ENCODE results near the gene C8G. TPM values are rescaled to one million over a fixed set of nuclear protein-coding genes. Genes with fewer than 3 reads are reported as not detected.

C8G gene
- total and polyA plus RNA-seq, 3 experiments from 2014 or later: 0.96 TPM; not detected in 2

- no peaks in the 10 kb centered on the region for H3K9me3 ChIP-seq (ENCODE audit: low read length)
- Mint-ChIP-seq H3K27ac (peak overlapping the region in 2 of 8 donors; percentile 42), H3K4me3 (no peak overlapping the region), H3K4me1 (peaks cover 12 to 34% (median 12%) of the 10 kb centered on the region in 3 donors), H3K36me3 (no peaks in the 10 kb centered on the region), H3K9me3 (no peaks in the 10 kb centered on the region), H3K27me3 (peaks cover 6 to 9% of the 10 kb centered on the region in 2 donors)
- H3K36me3 ChIP-seq (ENCODE audit: insufficient read depth, low read length): no peaks in the 10 kb centered on the region
- no peak for DNase-seq
- ChIA-PET CTCF (no interaction called here), POLR2A (no interaction called here)
- H3K27ac ChIP-seq (ENCODE audit: low read depth, low read length): no peak overlapping the region
- no peaks in the 10 kb centered on the region for H3K27me3 ChIP-seq (ENCODE audit: insufficient read depth, low read length, poor library complexity, severe bottlenecking)
- peaks cover 5% of the 10 kb centered on the region for H3K4me1 ChIP-seq (ENCODE audit: insufficient read depth, low read length)
- H3K4me3 ChIP-seq (ENCODE audit: low read length): no peak overlapping the region
Observed at GRCh38 chr9:136980669-136981478, 35.8 kb downstream of the C8G start.

- Histone ChIP-seq H3K27ac (ENCODE audit: low read depth, low read length) (no peak overlapping the region), H3K36me3 (ENCODE audit: insufficient read depth, low read length) (no peaks in the 10 kb centered on the region), H3K4me3 (ENCODE audit: low read length) (no peak overlapping the region), H3K4me1 (ENCODE audit: insufficient read depth, low read length) (no peaks in the 10 kb centered on the region), H3K27me3 (ENCODE audit: insufficient read depth, low read length, poor library complexity, severe bottlenecking) (no peaks in the 10 kb centered on the region), H3K9me3 (ENCODE audit: low read length) (no peaks in the 10 kb centered on the region)
- POLR2A ChIA-PET: interaction anchor here (0.6 kb wide), 1 partner anchor 22 kb away, joined by 3 read pairs; no protein-coding TSS in a partner anchor
- Mint-ChIP-seq H3K4me1 (peaks cover 5 to 30% (median 9%) of the 10 kb centered on the region in 3 donors), H3K4me3 (no peak overlapping the region), H3K27me3 (peaks cover 7 to 11% of the 10 kb centered on the region in 2 donors), H3K9me3 (no peaks in the 10 kb centered on the region), H3K27ac (no peak overlapping the region), H3K36me3 (no peaks in the 10 kb centered on the region)
- no peak for DNase-seq
- CTCF ChIA-PET: interaction anchor here (1.4 kb wide), 1 partner anchor 54 kb away, joined by 4 read pairs; no protein-coding TSS in a partner anchor
Observed at GRCh38 chr9:136981588-136982231, 36.7 kb downstream of the C8G start.

GRCh38 chr9:136982232-136983051 is 37.4 kb downstream of the C8G start, which contains the start of gene LCNL1:
Gene LCNL1 (plus strand): TSS chr9:136982993. CDS start chr9:136983587, 594 bp downstream.
- H3K4me1 ChIP-seq (ENCODE audit: insufficient read depth, low read length): no peaks in the 10 kb centered on the region
- ChIA-PET POLR2A (interaction anchor here (0.6 kb wide), 1 partner anchor 23 kb away, joined by 3 read pairs; no protein-coding TSS in a partner anchor), CTCF (interaction anchor here (1.4 kb wide), 1 partner anchor 53 kb away, joined by 4 read pairs; no protein-coding TSS in a partner anchor)
- no peaks in the 10 kb centered on the region for H3K36me3 Mint-ChIP-seq
- no peaks in the 10 kb centered on the region for H3K27me3 ChIP-seq (ENCODE audit: insufficient read depth, low read length, poor library complexity, severe bottlenecking)
- peaks cover 10 to 11% of the 10 kb centered on the region in 2 donors for H3K27me3 Mint-ChIP-seq
- peaks cover 5 to 23% (median 8%) of the 10 kb centered on the region in 3 donors for H3K4me1 Mint-ChIP-seq
- H3K9me3 ChIP-seq (ENCODE audit: low read length): no peaks in the 10 kb centered on the region
- no peak for DNase-seq
- H3K4me3 ChIP-seq (ENCODE audit: low read length): no peak within 1 kb of the TSS
- no peaks in the 10 kb centered on the region for H3K9me3 Mint-ChIP-seq
- H3K36me3 ChIP-seq (ENCODE audit: insufficient read depth, low read length): no peaks in the 10 kb centered on the region
- H3K27ac ChIP-seq (ENCODE audit: low read depth, low read length): no peak within 1 kb of the TSS
- H3K4me3 Mint-ChIP-seq: peak within 1 kb of the TSS in 4 of 7 donors; percentile 11 to 52 (median 24)
- peak within 1 kb of the TSS in 4 of 8 donors; percentile 1 to 68 (median 30) for H3K27ac Mint-ChIP-seq

GRCh38 chr9:136983167-136983566 is 38.1 kb downstream of the C8G start:
- H3K27ac ChIP-seq (ENCODE audit: low read depth, low read length): no peak overlapping the region
- no peaks in the 10 kb centered on the region for H3K36me3 ChIP-seq (ENCODE audit: insufficient read depth, low read length)
- ChIA-PET CTCF (no interaction called here), POLR2A (no interaction called here)
- H3K4me1 ChIP-seq (ENCODE audit: insufficient read depth, low read length): no peaks in the 10 kb centered on the region
- H3K27me3 ChIP-seq (ENCODE audit: insufficient read depth, low read length, poor library complexity, severe bottlenecking): no peaks in the 10 kb centered on the region
- Mint-ChIP-seq H3K4me3 (no peak overlapping the region), H3K27me3 (peaks cover 10 to 14% of the 10 kb centered on the region in 2 donors), H3K27ac (peak overlapping the region in 1 of 8 donors; percentile 33), H3K4me1 (peaks cover 5 to 23% (median 7%) of the 10 kb centered on the region in 3 donors), H3K9me3 (no peaks in the 10 kb centered on the region), H3K36me3 (no peaks in the 10 kb centered on the region)
- H3K9me3 ChIP-seq (ENCODE audit: low read length): no peaks in the 10 kb centered on the region
- DNase-seq: no peak
- H3K4me3 ChIP-seq (ENCODE audit: low read length): no peak overlapping the region

- Mint-ChIP-seq H3K27ac (peak overlapping the region in 3 of 8 donors; percentile 0 to 68 (median 1)), H3K36me3 (no peaks in the 10 kb centered on the region), H3K9me3 (no peaks in the 10 kb centered on the region), H3K27me3 (peaks cover 10 to 14% of the 10 kb centered on the region in 2 donors), H3K4me3 (peak overlapping the region in 4 of 7 donors; percentile 11 to 52 (median 24)), H3K4me1 (peaks cover 5 to 23% (median 7%) of the 10 kb centered on the region in 3 donors)
- DNase-seq: no peak
- Histone ChIP-seq H3K4me3 (ENCODE audit: low read length) (no peak overlapping the region), H3K27me3 (ENCODE audit: insufficient read depth, low read length, poor library complexity, severe bottlenecking) (no peaks in the 10 kb centered on the region), H3K9me3 (ENCODE audit: low read length) (no peaks in the 10 kb centered on the region), H3K36me3 (ENCODE audit: insufficient read depth, low read length) (no peaks in the 10 kb centered on the region), H3K4me1 (ENCODE audit: insufficient read depth, low read length) (no peaks in the 10 kb centered on the region), H3K27ac (ENCODE audit: low read depth, low read length) (no peak overlapping the region)
- CTCF ChIA-PET: no interaction called here
- POLR2A ChIA-PET: no interaction called here
Observed at GRCh38 chr9:136983656-136984314, 38.7 kb downstream of the C8G start.

- H3K27me3 ChIP-seq (ENCODE audit: insufficient read depth, low read length, poor library complexity, severe bottlenecking): no peaks in the 10 kb centered on the region
- ChIA-PET CTCF (interaction anchor here (1.0 to 1.4 kb wide), 5 partner anchors 10 to 44 kb away, joined by 3 to 9 read pairs (median 4); partner anchors contain the start of genes C8G, CLIC3 and FBXW5), POLR2A (interaction anchor here (0.8 to 1.3 kb wide), 3 partner anchors 12 to 24 kb away, joined by 4 to 6 read pairs (median 4); no protein-coding TSS in a partner anchor)
Observed at GRCh38 chr9:136984464-136985026, 39.5 kb downstream of the C8G start.

More at GRCh38 chr9:136984464-136985026, 39.5 kb downstream of the C8G start:
- DNase-seq: no peak
- no peaks in the 10 kb centered on the region for H3K4me1 ChIP-seq (ENCODE audit: insufficient read depth, low read length)
- Mint-ChIP-seq H3K36me3 (no peaks in the 10 kb centered on the region), H3K9me3 (no peaks in the 10 kb centered on the region), H3K27ac (peak overlapping the region in 2 of 8 donors; percentile 22 to 32), H3K4me1 (peaks cover 5 to 23% (median 6%) of the 10 kb centered on the region in 3 donors), H3K4me3 (peak overlapping the region in 3 of 7 donors; percentile 9 to 63 (median 56)), H3K27me3 (peaks cover 10 to 14% of the 10 kb centered on the region in 2 donors)
- no peak overlapping the region for H3K4me3 ChIP-seq (ENCODE audit: low read length)
- no peaks in the 10 kb centered on the region for H3K9me3 ChIP-seq (ENCODE audit: low read length)
- H3K27ac ChIP-seq (ENCODE audit: low read depth, low read length): no peak overlapping the region
- H3K36me3 ChIP-seq (ENCODE audit: insufficient read depth, low read length): no peaks in the 10 kb centered on the region
